ENCODE results near the gene TSKS.
A peak's percentile ranks its signal among the peaks of the same experiment; 100 is the strongest.

TSKS gene

GRCh38 chr19:49793561-49793840, 30.4 kb upstream of the TSKS start:
- peak in 1 of 2 experiments; percentile 18 for DNase-seq

- no peak for DNase-seq
These were observed 29.9 kb upstream of the TSKS start for GRCh38 chr19:49792829-49793560.

GRCh38 chr19:49791776-49792445, 28.8 kb upstream of the TSKS start:
- DNase-seq = no peak

- DNase-seq = no peak
These were observed 27.8 kb upstream of the TSKS start for GRCh38 chr19:49790866-49791265.

GRCh38 chr19:49788857-49789256, 25.8 kb upstream of the TSKS start:
- no peak for DNase-seq

GRCh38 chr19:49787746-49788145, 24.6 kb upstream of the TSKS start:
- no peak for DNase-seq

- no peak for DNase-seq
These were observed 23.3 kb upstream of the TSKS start for GRCh38 chr19:49786376-49786820.

GRCh38 chr19:49782515-49782914, 19.4 kb upstream of the TSKS start:
- DNase-seq = no peak

GRCh38 chr19:49781394-49781793, 18.3 kb upstream of the TSKS start:
- no peak for DNase-seq

GRCh38 chr19:49780861-49781260, 17.8 kb upstream of the TSKS start:
- no peak for DNase-seq

- DNase-seq = no peak
These were observed 16.8 kb upstream of the TSKS start for GRCh38 chr19:49779731-49780555.

GRCh38 chr19:49776371-49776764, 13.3 kb upstream of the TSKS start:
- no peak for DNase-seq

- DNase-seq = no peak
These were observed 12.8 kb upstream of the TSKS start for GRCh38 chr19:49775742-49776370.

GRCh38 chr19:49774969-49775368, 11.9 kb upstream of the TSKS start:
- DNase-seq = no peak

- no peak for DNase-seq
These were observed 10.7 kb upstream of the TSKS start for GRCh38 chr19:49773663-49774350.

- DNase-seq = no peak
These were observed 9.8 kb upstream of the TSKS start for GRCh38 chr19:49772850-49773432.

- DNase-seq = no peak
These were observed 8.6 kb upstream of the TSKS start for GRCh38 chr19:49771674-49772139.

- no peak for DNase-seq
These were observed 7.4 kb upstream of the TSKS start for GRCh38 chr19:49770529-49770928.

- no peak for DNase-seq
These were observed 5.0 kb upstream of the TSKS start for GRCh38 chr19:49767967-49768581.

- DNase-seq = no peak
These were observed 4.3 kb upstream of the TSKS start for GRCh38 chr19:49767381-49767780.

- DNase-seq = no peak
These were observed 3.8 kb upstream of the TSKS start, which contains the start of gene AP2A1 for GRCh38 chr19:49766930-49767299. Gene AP2A1, plus strand, starts transcription at chr19:49767001. Its CDS starts 133 bp downstream, at chr19:49767134.
